Measurements from ENCODE around the gene CD82.

DNA sequence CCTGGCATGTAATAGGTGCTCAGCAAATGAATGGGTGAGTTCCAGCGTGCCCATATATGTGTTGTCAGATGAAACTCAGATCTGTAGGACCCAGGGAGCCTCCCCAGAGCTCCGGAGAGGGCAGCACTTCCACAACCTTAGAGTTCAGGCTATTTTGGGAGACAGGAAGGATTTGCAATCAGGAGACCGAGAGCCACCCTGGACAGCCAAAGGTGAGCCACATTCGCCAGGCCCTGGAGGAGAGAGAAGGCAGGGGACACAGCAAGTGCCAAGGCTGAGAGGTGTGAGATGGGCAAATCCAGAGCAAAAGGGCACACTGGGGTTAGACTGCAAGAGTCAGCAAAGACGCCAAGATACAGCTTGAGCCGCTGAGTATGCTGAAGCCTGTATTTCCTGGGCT, 66.4 kb downstream of the CD82 start:
- TF ChIP-seq, protein P1, sequence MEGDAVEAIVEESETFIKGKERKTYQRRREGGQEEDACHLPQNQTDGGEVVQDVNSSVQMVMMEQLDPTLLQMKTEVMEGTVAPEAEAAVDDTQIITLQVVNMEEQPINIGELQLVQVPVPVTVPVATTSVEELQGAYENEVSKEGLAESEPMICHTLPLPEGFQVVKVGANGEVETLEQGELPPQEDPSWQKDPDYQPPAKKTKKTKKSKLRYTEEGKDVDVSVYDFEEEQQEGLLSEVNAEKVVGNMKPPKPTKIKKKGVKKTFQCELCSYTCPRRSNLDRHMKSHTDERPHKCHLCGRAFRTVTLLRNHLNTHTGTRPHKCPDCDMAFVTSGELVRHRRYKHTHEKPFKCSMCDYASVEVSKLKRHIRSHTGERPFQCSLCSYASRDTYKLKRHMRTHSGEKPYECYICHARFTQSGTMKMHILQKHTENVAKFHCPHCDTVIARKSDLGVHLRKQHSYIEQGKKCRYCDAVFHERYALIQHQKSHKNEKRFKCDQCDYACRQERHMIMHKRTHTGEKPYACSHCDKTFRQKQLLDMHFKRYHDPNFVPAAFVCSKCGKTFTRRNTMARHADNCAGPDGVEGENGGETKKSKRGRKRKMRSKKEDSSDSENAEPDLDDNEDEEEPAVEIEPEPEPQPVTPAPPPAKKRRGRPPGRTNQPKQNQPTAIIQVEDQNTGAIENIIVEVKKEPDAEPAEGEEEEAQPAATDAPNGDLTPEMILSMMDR (conservative IDR thresholded peaks at IDR 0.05) = no peak
- TF ChIP-seq ZFX (IDR thresholded peaks at IDR 0.05) = no peak
